GOT3 (cell line): ENCODE measurements around the gene ACAD9.
"Not testable (repeated sequence)": the region's sequence is repeated elsewhere in the genome, so short reads cannot be mapped to it uniquely, and the experiment has no call there.

Experiments used
- DNase-seq: peaks from one replicate; lab custom pipeline; 2025; ENCODE audit warnings: mixed read lengths; lab: John Stamatoyannopoulos, UW

Gene ACAD9

GRCh38 chr3:128895843-128896697 lies 16.6 kb downstream of the ACAD9 start:
- no peak for DNase-seq

- DNase-seq = no peak
These were observed 23.0 kb downstream of the ACAD9 start for GRCh38 chr3:128902426-128902825.

- no peak for DNase-seq
These were observed 24.1 kb downstream of the ACAD9 start for GRCh38 chr3:128903501-128903900.

GRCh38 chr3:128906031-128906803 lies 26.8 kb downstream of the ACAD9 start:
- DNase-seq = no peak

- no peak for DNase-seq
These were observed 27.5 kb downstream of the ACAD9 start for GRCh38 chr3:128906804-128907525.

GRCh38 chr3:128907706-128908445 lies 28.5 kb downstream of the ACAD9 start:
- no peak for DNase-seq

- DNase-seq = no peak
These were observed 29.5 kb downstream of the ACAD9 start for GRCh38 chr3:128908951-128909350.

- DNase-seq = no peak
These were observed 30.6 kb downstream of the ACAD9 start for GRCh38 chr3:128910006-128910405.

GRCh38 chr3:128911911-128912310 lies 32.5 kb downstream of the ACAD9 start:
- DNase-seq = no peak

- no peak for DNase-seq
These were observed 35.7 kb downstream of the ACAD9 start for GRCh38 chr3:128914966-128915645.

- no peak for DNase-seq
These were observed 37.9 kb downstream of the ACAD9 start for GRCh38 chr3:128917291-128917690.

GRCh38 chr3:128919988-128920387 lies 40.6 kb downstream of the ACAD9 start:
- DNase-seq = no peak

- no peak for DNase-seq
These were observed 43.5 kb downstream of the ACAD9 start for GRCh38 chr3:128922804-128923459.

- no peak for DNase-seq
These were observed 44.2 kb downstream of the ACAD9 start for GRCh38 chr3:128923576-128923975.

- not testable (repeated sequence) for DNase-seq
These were observed 44.6 kb downstream of the ACAD9 start for GRCh38 chr3:128923986-128924385.

GRCh38 chr3:128929364-128929763 lies 49.9 kb downstream of the ACAD9 start:
- no peak for DNase-seq

GRCh38 chr3:128931046-128931445 lies 51.6 kb downstream of the ACAD9 start:
- DNase-seq = no peak

- DNase-seq = no peak
These were observed 53.2 kb downstream of the ACAD9 start for GRCh38 chr3:128932516-128933212.

- DNase-seq = no peak
These were observed 53.9 kb downstream of the ACAD9 start for GRCh38 chr3:128933213-128933921.

GRCh38 chr3:128933922-128934253 lies 54.5 kb downstream of the ACAD9 start:
- DNase-seq = no peak
